ENCODE results near the gene PDIK1L.

PDIK1L gene

GRCh38 chr1:26168410-26169197, 57.0 kb downstream of the PDIK1L start, which contains the start of gene C1orf232:
Gene C1orf232 (minus strand): TSS chr1:26168963. CDS start chr1:26168499, 464 bp downstream.
- POLR2A ChIA-PET (ENCODE audit: low non-redundant PET): interaction anchor here (0.5 to 1.0 kb wide), 2 partner anchors 65 to 228 kb away, joined by 3 to 5 read pairs; partner anchors contain the start of gene CEP85
- H3K27ac ChIP-seq: peak within 1 kb of the TSS; percentile 55
- TF ChIP-seq, protein P1, sequence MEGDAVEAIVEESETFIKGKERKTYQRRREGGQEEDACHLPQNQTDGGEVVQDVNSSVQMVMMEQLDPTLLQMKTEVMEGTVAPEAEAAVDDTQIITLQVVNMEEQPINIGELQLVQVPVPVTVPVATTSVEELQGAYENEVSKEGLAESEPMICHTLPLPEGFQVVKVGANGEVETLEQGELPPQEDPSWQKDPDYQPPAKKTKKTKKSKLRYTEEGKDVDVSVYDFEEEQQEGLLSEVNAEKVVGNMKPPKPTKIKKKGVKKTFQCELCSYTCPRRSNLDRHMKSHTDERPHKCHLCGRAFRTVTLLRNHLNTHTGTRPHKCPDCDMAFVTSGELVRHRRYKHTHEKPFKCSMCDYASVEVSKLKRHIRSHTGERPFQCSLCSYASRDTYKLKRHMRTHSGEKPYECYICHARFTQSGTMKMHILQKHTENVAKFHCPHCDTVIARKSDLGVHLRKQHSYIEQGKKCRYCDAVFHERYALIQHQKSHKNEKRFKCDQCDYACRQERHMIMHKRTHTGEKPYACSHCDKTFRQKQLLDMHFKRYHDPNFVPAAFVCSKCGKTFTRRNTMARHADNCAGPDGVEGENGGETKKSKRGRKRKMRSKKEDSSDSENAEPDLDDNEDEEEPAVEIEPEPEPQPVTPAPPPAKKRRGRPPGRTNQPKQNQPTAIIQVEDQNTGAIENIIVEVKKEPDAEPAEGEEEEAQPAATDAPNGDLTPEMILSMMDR (conservative IDR thresholded peaks at IDR 0.05; ENCODE audit: low read depth): no peak
- CTCF ChIA-PET: interaction anchor here (0.5 to 0.7 kb wide), 3 partner anchors 64 to 402 kb away, joined by 3 to 4 read pairs (median 3); no protein-coding TSS in a partner anchor
- no peak for DNase-seq (ENCODE audit: low spot score)

DNA sequence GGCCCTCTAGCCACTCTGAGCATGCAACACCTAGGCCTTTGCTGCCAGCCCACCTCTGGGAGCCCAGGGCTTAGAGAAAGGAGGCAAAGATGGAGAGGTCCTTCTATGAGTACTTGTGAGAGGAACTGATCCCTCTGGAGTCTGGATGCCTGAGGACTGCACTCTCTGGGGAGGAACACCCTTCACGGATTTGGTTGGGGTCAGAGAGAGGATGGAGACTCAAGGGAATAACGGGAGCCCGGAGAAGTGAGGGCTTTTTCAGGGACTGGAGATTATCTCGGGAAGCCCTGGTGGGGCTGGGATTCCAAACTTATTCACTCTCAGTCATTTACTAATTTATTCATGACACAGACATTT, 57.6 kb downstream of the PDIK1L start:
- ChIA-PET POLR2A (ENCODE audit: low non-redundant PET) (interaction anchor here (0.5 to 1.0 kb wide), 2 partner anchors 64 to 228 kb away, joined by 3 to 5 read pairs; partner anchors contain the start of gene CEP85), CTCF (interaction anchor here (0.5 to 1.6 kb wide), 13 partner anchors 8 to 401 kb away, joined by 3 to 15 read pairs (median 4); partner anchors contain the start of gene CEP85)
- no peak for DNase-seq (ENCODE audit: low spot score)
- H3K27ac ChIP-seq: peak overlapping the region; percentile 55
- TF ChIP-seq, protein P1 (conservative IDR thresholded peaks at IDR 0.05; ENCODE audit: low read depth): no peak

DNA sequence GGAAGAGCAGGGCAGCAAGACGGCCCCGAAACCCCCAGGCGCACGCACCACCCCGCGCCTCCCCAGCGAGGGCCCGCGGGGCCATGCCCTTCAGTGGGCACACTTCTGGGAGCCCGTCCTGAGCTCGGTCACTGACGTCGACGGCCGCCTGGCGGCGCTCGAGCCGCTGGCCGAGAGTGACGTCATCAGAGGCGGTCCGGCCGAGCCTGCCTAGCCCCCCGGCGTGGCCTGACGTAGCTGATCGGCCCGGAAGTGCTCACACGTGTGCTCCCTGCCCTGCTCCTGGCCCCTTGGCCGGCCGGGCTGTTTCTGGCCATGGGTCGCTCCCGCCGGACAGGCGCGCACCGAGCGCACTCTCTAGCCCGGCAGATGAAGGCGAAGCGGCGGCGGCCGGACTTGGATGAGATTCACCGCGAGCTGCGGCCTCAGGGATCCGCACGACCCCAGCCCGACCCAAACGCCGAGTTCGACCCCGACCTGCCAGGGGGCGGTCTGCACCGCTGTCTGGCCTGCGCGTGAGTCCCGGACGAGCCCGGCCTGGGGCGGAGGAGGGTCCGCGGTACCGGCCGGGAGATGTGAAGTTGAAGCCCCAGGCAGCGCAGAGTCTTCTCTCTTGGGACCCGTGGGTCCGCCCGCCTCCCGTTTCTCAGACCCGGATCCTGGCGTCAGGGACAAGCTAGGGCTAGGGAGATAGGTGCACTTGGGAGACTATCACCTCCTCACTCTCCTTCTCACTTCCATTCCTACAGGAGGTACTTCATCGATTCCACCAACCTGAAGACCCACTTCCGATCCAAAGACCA, 58.2 kb downstream of the PDIK1L start, which contains the start of gene ZNF593:
ZNF593 (plus strand) TSS at position 240 of the 803 bp plus-strand sequence; CDS start at position 316, 76 bp downstream.
- DNase-seq (ENCODE audit: low spot score): peak; percentile 93
- POLR2A ChIA-PET (ENCODE audit: low non-redundant PET): no interaction called here
- TF ChIP-seq, protein P1 (conservative IDR thresholded peaks at IDR 0.05; ENCODE audit: low read depth): peak; percentile 93
- peak within 1 kb of the TSS; percentile 55 for H3K27ac ChIP-seq
- CTCF ChIA-PET: interaction anchor here (0.5 to 1.6 kb wide), 18 partner anchors 9 to 928 kb away, joined by 3 to 15 read pairs (median 4); partner anchors contain the start of gene CEP85

GRCh38 chr1:26170472-26170821, 58.8 kb downstream of the PDIK1L start:
- peak overlapping the region; percentile 55 for H3K27ac ChIP-seq
- TF ChIP-seq, protein P1 (conservative IDR thresholded peaks at IDR 0.05; ENCODE audit: low read depth): no peak
- POLR2A ChIA-PET (ENCODE audit: low non-redundant PET): no interaction called here
- DNase-seq (ENCODE audit: low spot score): no peak
- CTCF ChIA-PET: interaction anchor here (0.7 to 1.6 kb wide), 9 partner anchors 9 to 163 kb away, joined by 3 to 15 read pairs (median 4); partner anchors contain the start of gene CEP85

DNA sequence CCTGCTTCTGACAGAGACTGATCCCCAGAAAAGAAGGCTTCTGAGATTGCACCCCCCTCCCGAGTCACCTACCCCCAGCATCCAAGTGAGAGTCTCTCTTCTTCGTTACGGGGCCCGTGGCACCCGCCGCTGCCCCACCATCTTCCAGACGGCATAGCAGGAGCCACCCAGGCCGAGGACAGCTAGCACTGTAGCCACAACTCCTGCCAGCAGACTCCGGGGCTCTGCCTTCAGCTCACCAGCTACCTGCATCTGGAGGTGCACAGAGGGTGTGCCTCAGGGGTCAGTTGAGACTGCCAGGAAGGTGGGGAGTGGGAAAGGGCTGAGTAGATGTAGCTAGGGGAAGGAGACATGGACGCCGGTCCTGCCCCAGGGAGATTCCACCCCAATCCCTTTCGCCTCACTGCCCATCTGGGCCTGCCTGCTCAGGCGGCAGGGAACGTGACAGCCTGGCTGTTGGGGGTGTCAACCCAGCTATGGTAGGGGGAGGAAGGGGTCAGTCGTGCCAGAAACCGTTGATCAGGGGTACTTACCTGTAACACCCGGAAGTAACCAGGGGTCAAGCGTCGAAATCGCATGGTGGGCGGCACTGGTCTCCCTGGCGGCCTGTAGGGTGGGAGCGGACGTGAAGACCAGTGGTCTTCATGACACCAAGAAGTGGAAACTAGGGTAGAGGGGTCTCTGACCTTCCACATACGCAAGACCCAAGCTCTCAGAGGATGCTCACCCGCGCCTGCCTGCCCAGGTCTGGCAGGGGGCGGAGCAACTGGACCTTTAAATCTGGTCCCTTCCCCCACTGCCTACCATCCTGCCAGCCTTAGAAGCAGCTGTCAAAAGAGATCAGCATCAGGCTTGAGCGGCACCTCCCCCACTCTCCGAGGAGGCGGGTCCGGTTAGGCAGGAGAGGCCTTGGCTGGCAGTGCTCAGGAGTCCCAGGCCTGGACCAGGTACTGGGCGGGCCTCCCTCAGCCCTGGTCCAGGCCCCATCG, 59.8 kb downstream of the PDIK1L start, which contains the start of gene ZNF593OS:
ZNF593OS (minus strand) TSS at position 749 of the 989 bp plus-strand sequence; CDS start at position 578, 171 bp downstream.
- CTCF ChIA-PET: interaction anchor here (1.3 kb wide), 1 partner anchor 62 kb away, joined by 10 read pairs; the partner anchor contains the start of gene CEP85
- no peak for DNase-seq (ENCODE audit: low spot score)
- POLR2A ChIA-PET (ENCODE audit: low non-redundant PET): interaction anchor here (0.6 kb wide), 1 partner anchor 239 kb away, joined by 5 read pairs; the partner anchor contains the start of gene LIN28A
- TF ChIP-seq, protein P1 (conservative IDR thresholded peaks at IDR 0.05; ENCODE audit: low read depth): no peak
- peak within 1 kb of the TSS; percentile 55 for H3K27ac ChIP-seq

All from RWPE1 (cell line).